GM20000 (cell line): ENCODE results near the gene PSMC5.
A peak's percentile ranks its signal among the peaks of the same experiment; 100 is the strongest.

Experiments
- DNase-seq: peaks from one replicate; pipeline ENCODE4 v3.0.0; 2012; ENCODE audit warnings: low spot score
- TF ChIP-seq, protein P1 (sequence below): IDR thresholded peaks from 2 replicates; pipeline ENCODE4 v1.5.1; 2012; ENCODE audit warnings: mild to moderate bottlenecking, control low read depth; ENCODE audit errors: extremely low read depth, missing control alignments

Gene PSMC5

DNA sequence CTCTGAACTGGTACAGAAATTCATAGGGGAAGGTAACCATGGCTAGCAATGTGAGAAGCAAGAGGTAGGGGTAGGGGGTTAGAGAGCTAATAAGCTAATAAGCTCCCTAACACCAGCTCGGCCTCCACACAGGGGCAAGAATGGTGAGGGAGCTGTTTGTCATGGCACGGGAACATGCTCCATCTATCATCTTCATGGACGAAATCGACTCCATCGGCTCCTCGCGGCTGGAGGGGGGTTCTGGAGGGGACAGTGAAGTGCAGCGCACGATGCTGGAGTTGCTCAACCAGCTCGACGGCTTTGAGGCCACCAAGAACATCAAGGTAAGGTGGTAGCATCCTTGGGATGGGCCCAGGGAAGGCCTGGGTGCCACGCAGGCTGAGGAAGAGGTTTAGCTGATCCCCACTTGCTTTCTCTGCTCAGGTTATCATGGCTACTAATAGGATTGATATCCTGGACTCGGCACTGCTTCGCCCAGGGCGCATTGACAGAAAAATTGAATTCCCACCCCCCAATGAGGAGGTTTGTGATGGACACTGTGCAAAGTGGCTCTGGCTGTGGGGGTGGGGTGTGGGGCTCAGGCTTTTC, 3.8 kb downstream of the PSMC5 start:
- DNase-seq, result no peak
- TF ChIP-seq, protein P1, sequence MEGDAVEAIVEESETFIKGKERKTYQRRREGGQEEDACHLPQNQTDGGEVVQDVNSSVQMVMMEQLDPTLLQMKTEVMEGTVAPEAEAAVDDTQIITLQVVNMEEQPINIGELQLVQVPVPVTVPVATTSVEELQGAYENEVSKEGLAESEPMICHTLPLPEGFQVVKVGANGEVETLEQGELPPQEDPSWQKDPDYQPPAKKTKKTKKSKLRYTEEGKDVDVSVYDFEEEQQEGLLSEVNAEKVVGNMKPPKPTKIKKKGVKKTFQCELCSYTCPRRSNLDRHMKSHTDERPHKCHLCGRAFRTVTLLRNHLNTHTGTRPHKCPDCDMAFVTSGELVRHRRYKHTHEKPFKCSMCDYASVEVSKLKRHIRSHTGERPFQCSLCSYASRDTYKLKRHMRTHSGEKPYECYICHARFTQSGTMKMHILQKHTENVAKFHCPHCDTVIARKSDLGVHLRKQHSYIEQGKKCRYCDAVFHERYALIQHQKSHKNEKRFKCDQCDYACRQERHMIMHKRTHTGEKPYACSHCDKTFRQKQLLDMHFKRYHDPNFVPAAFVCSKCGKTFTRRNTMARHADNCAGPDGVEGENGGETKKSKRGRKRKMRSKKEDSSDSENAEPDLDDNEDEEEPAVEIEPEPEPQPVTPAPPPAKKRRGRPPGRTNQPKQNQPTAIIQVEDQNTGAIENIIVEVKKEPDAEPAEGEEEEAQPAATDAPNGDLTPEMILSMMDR, result no peak

DNA sequence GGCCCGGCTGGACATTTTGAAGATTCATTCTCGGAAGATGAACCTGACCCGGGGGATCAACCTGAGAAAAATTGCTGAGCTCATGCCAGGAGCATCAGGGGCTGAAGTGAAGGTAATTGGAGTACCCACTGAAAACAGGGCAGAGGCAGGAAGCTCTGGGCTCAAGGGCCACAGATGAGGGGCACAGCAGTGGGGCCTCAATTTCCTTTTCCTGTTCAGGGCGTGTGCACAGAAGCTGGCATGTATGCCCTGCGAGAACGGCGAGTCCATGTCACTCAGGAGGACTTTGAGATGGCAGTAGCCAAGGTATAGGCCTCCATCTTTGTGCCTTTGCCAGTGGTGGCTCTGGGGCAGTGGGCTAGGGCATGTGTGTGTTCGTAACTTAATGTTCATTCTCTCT, 4.3 kb downstream of the PSMC5 start:
- TF ChIP-seq, protein P1, result no peak
- DNase-seq, result no peak

DNA sequence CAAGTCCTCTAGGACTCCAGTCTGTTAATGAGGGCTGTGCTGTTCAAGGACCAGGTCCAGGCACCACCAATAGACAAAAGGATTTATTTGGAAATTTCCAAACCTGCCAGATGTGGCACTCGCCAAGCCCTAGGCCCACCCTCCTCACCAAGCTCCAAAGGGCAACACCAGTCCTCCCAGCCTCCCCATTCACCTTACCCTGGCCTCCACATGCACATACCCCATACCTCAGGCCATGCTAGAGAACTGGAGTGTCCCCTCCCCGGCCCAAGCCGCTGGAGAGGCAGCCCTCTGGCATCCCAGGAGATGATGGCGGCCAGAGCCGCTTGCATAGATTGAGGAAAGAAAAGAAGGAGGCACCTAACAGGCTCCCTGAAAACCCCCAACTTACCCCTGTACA, 4.8 kb downstream of the PSMC5 start:
- TF ChIP-seq, protein P1, result no peak
- no peak for DNase-seq

DNA sequence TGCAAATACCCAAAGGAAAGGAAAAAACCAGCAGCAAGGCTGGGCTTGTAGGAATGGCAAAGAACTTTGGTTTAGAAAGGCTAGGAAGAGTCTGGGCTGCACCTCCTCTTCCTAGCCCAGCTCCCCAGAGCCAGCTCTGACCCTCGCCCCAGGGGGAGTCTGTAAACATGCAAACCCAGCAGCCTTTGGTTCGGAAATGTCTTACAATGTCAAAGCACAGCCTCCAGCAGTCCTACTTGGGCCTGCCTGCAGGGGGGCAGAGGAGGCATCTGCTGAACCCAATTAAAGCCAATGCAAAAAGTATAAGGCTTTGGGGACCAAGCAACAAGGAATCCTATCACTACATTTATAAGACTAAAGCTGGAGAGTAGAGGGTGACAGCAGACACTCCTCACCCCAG, 5.2 kb downstream of the PSMC5 start:
- no peak for DNase-seq
- TF ChIP-seq, protein P1, result no peak

DNA sequence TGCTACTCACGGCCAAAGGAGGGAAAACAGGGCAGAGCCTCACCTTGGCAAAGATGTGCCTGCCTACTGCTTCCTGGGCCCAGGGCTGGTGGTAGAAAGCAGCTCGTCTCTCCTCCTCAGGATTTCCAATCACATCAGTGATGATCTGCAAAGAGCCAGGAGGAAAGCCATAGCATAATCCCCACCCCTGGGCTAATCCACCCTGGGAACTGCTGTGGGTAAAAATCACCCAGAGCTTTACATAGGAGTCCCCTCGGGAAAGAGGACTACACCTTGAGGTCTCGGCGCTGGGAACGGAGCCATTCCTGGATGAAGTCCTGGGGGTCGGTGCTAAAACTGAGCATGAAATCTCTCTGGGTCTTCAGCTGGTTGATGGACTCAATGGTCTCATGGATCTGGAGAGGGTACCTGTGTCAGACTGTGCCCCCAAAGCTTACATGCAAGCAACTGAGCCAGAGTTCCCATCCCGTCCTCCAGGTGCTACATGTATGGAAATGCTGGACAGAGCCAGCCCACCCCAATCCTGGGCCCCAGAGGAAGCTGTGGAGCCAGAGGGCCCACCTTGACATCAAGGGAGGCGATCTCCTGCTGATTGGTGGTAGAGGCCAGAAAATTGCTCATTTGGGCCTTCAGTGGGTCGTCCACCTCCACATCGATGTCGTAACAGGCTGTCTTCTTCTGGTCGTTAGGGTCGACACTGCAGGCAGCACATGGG, 6.0 kb downstream of the PSMC5 start:
- DNase-seq, result no peak
- TF ChIP-seq, protein P1, result no peak

DNA sequence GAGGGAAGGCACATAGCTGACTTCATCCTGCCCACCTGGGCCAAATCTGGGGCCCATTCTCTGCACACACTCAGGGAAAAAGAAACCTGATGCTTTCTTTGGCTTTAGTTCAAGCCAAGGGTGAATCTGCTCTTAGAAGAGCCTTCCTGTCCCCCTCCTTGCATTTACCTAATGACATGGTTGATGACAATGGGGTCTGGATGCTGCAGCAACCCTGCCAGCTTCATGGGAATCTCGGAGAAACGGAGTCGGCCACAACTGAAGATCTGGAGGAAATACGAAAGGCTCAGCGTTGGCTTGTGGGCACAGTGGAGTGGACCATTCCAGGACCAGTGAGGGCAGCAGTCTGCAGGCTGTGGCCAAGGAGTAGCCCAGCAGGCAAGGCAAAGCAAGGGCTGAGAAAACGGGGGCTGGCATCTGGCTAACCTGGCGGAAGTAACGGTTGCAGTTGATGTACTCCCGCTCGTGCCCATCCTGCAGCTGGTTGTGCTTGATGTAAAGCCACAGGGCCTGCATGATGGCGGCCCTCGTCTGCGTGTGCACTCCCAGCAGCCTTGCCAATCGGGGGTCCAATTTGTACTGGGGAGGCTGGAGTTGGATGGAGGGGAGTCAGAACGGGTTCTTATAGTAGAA, 6.6 kb downstream of the PSMC5 start:
- no peak for DNase-seq
- TF ChIP-seq, protein P1, result no peak

DNA sequence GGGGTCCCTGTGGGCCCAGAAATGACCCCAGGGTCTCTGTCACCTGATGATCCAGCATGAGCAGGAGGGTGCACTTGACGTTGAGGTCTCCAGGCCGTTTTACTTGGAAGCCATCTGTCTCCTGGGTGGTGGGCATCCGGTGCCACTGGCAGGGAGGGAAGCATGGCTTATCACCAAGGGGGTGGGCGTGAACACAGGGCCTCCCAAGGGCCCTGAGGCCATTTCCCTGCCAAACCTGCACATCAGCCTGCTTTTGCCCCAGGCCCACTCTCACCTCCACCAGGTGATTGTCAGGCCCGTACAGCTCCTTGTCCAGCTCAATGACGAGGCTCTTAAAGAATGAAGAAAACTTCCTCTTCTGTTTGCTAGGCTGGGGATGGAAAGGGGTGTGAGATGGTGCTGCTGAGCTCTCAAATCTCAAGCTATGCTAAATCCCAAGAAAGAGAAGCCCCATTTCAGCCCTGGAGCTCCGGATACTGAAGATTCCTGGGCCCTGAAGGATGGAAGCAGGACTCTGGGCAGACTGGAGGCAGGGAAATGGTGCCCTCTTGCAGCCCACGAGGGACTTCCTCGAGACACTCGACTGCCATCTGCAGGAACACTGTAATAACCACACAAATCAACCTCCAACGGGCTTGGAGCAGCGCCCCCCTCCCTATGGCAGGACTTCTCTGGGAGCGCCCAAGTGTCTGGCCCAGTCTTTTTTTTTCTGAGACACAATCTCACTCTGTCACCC, 7.4 kb downstream of the PSMC5 start:
- TF ChIP-seq, protein P1, result peak; percentile 50
- peak; percentile 68 for DNase-seq
